K562 (cell line): ENCODE data around the gene ZNF366. TPM values are rescaled to one million over a fixed set of nuclear protein-coding genes. Genes with fewer than 3 reads are reported as not detected.

Experiments
- CBFA2T3 ChIP-seq: fragments of 450-650 bp; IDR thresholded peaks from 2 replicates; pipeline ENCODE4 v1.6.1; 2017
- DACH1 ChIP-seq: fragments of 450-650 bp; IDR thresholded peaks from 2 replicates; pipeline ENCODE4 v1.6.1; 2018; ENCODE audit not compliant: partially characterized antibody
- GATA2 ChIP-seq: sonication (generic); formaldehyde crosslinking; IDR thresholded peaks from 2 replicates; pipeline ENCODE4 v1.4.0; 2020; ENCODE audit warnings: mild to moderate bottlenecking, missing genetic modification reagents
- LARP7 ChIP-seq: fragments of 450-650 bp; IDR thresholded peaks from 2 replicates; pipeline ENCODE4 v1.6.1; 2016
- LEF1 ChIP-seq: fragments of 450-650 bp; IDR thresholded peaks from 2 replicates; pipeline ENCODE4 v1.6.1; 2016; ENCODE audit warnings: mild to moderate bottlenecking
- RAD21 ChIP-seq, 2 experiments: fragments of 250-450 bp in 1 of 2; fragments of 450-650 bp in 1 of 2; sonication (Bioruptor Pico) in 1 of 2; formaldehyde crosslinking in 1 of 2; IDR thresholded peaks in 1 of 2; conservative IDR thresholded peaks in 1 of 2; 2 replicates each; pipeline versions ENCODE4 v1.4.0 to v1.8.0; 2020 to 2022; ENCODE audit warnings: mild to moderate bottlenecking in 2 of 2, moderate library complexity in 1 of 2
- RFX5 ChIP-seq: IDR thresholded peaks from 2 replicates; pipeline ENCODE4 v1.6.1; 2011; ENCODE audit warnings: low read depth, mild to moderate bottlenecking, improper control_type of control experiment, low read length
- ZEB2 ChIP-seq: fragments of 450-650 bp; IDR thresholded peaks from 2 replicates; pipeline ENCODE4 v1.6.1; 2016
- ZNF146 ChIP-seq: IDR thresholded peaks from one replicate; pipeline ENCODE4 v1.6.1; 2018; ENCODE audit warnings: missing compliant biosample characterization; ENCODE audit not compliant: unreplicated experiment
- ZNF23 ChIP-seq: fragments of 250-450 bp; sonication (Bioruptor Pico); IDR thresholded peaks from 2 replicates; pipeline ENCODE4 v1.4.0; 2020; ENCODE audit warnings: mild to moderate bottlenecking
- polyA plus RNA-seq, 8 experiments: library from polyadenylated mRNA; depleted of rRNA in 4 of 8; stranded (reverse) in 5 of 8; unstranded in 3 of 8; fragments of >200 nt; fragmentation: Nextera tagmentation in 2 of 8; fragmentation: Illumina TruSeq in 1 of 8; extraction: Ambion mirVana in 2 of 8; extraction: Trizol in 1 of 8; gene quantifications; 2 replicates each; pipeline versions ENCODE4 v1.2.1 to v1.2.3, GENCODE V29; 2011 to 2014; ENCODE audit warnings: inconsistent platforms in 1 of 8, missing spikeins in 1 of 8
- total RNA-seq, 7 experiments: library from RNA; depleted of rRNA in 6 of 7; stranded (reverse); fragments of >200 nt in 6 of 7; fragmentation: Illumina TruSeq in 2 of 7; extraction: Trizol in 2 of 7; gene quantifications; 2 replicates each; pipeline versions ENCODE4 v1.2.1 to v1.2.3, GENCODE V29; 2011 to 2021; ENCODE audit warnings: low replicate concordance in 1 of 7
- TF ChIP-seq, protein P1 (sequence below): fragments of 450-650 bp; formaldehyde crosslinking; IDR thresholded peaks from 2 replicates; pipeline ENCODE4 v1.4.0; 2020; ENCODE audit warnings: mild to moderate bottlenecking, moderate library complexity
- TF ChIP-seq, protein P2 (sequence below): IDR thresholded peaks from 2 replicates; pipeline ENCODE4 v1.6.1; 2012; ENCODE audit warnings: low read depth, low read length, improper control_type of control experiment, borderline replicate concordance

ZNF366 gene
- total and polyA plus RNA-seq, 9 of the 15 experiments (the other 6 are each of a cell fraction or from before 2014, with no cell fraction given), result not detected

DNA sequence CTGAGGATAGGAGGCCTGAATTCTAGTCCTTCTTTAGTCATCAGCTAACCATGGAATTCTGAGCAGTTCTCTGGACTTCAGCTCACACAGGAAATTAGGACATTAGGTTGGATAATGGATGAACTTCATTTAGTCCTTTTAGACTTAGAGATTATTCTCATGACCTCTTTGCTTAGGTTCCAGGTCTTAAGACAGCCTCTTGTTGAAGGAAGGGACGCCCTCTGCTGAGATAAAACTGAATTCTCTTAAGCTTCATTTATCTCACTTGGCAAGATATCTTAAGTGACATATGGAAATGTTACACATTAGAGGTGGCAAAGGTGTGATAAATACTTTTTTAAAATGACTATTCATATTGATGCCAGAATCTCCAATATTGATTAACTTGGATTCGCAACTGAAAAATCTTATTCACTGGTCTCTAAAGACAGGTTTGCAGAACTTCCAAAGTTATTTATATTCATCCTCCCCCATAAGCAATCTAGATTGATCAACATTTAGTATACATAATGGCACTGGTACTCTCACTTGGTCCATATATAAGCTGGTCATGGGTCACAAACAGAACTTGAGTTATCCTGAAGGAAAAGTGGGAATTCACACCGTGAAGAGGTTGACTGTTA lies 16.9 kb upstream of the ZNF366 start (continued):
- TF ChIP-seq RAD21 (CRISPR knock-in tag; conservative IDR thresholded peaks at IDR 0.05 in 1 of 2, IDR thresholded peaks at IDR 0.05 in 1 of 2) (peak; percentile 97 to 99), ZNF23 (CRISPR knock-in tag) (no peak), LARP7 (no peak), ZEB2 (no peak), ZNF146 (CRISPR knock-in tag) (no peak), CBFA2T3 (0 out of 2 replicates have a peak, but pooled peaks have one; percentile 12), GATA2 (CRISPR knock-in tag) (no peak), LEF1 (no peak), RFX5 (no peak), DACH1 (peak; percentile 1)
- TF ChIP-seq, protein P1, sequence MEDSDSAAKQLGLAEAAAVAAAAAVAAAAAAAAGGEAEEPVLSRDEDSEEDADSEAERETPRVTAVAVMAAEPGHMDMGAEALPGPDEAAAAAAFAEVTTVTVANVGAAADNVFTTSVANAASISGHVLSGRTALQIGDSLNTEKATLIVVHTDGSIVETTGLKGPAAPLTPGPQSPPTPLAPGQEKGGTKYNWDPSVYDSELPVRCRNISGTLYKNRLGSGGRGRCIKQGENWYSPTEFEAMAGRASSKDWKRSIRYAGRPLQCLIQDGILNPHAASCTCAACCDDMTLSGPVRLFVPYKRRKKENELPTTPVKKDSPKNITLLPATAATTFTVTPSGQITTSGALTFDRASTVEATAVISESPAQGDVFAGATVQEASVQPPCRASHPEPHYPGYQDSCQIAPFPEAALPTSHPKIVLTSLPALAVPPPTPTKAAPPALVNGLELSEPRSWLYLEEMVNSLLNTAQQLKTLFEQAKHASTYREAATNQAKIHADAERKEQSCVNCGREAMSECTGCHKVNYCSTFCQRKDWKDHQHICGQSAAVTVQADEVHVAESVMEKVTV (CRISPR knock-in tag), result peak; percentile 94
- TF ChIP-seq, protein P2, sequence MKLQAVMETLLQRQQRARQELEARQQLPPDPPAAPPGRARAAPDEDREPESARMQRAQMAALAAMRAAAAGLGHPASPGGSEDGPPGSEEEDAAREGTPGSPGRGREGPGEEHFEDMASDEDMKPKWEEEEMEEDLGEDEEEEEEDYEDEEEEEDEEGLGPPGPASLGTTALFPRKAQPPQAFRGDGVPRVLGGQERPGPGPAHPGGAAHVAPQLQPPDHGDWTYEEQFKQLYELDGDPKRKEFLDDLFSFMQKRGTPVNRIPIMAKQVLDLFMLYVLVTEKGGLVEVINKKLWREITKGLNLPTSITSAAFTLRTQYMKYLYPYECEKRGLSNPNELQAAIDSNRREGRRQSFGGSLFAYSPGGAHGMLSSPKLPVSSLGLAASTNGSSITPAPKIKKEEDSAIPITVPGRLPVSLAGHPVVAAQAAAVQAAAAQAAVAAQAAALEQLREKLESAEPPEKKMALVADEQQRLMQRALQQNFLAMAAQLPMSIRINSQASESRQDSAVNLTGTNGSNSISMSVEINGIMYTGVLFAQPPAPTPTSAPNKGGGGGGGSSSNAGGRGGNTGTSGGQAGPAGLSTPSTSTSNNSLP, result peak; percentile 75; the same call in 1 of the 2 replicates
